KOPT-K1 (cell line): ENCODE data around the gene RPS27.
"Not testable (repeated sequence)": the region's sequence is repeated elsewhere in the genome, so short reads cannot be mapped to it uniquely, and the experiment has no call there.

ENCODE experiments used
- H3K27ac ChIP-seq: fragments of 200-600 bp; sonication (generic); 2 replicates; pipeline ENCODE4 v1.5.1; 2016; ENCODE audit warnings: antibody characterized with exemption, mild to moderate bottlenecking, low read depth, low read length; ENCODE audit not compliant: poor library complexity, severe bottlenecking
- H3K36me3 ChIP-seq: fragments of 200-600 bp; sonication (generic); 2 replicates; pipeline ENCODE4 v1.5.1; 2017; ENCODE audit warnings: antibody characterized with exemption, mild to moderate bottlenecking, low read length, moderate library complexity; ENCODE audit not compliant: insufficient read depth
- H3K9me3 ChIP-seq: fragments of 200-600 bp; sonication (generic); 2 replicates; pipeline ENCODE4 v1.5.1; 2017; ENCODE audit warnings: antibody characterized with exemption, low read length, mild to moderate bottlenecking; ENCODE audit not compliant: insufficient read depth, poor library complexity, severe bottlenecking

The RPS27 gene

GRCh38 chr1:153991806-153992205 lies 1.2 kb downstream of the RPS27 start:
- Histone ChIP-seq H3K27ac (peak overlapping the region; percentile 93), H3K36me3 (peaks cover 50% of the 10 kb centered on the region), H3K9me3 (no peaks in the 10 kb centered on the region)

- H3K27ac ChIP-seq, result no peak overlapping the region
- peaks cover 50% of the 10 kb centered on the region for H3K36me3 ChIP-seq
- H3K9me3 ChIP-seq, result no peaks in the 10 kb centered on the region
Observed at GRCh38 chr1:153995202-153995601, 4.6 kb downstream of the RPS27 start.

- Histone ChIP-seq H3K27ac (no peak overlapping the region), H3K36me3 (peaks cover 50% of the 10 kb centered on the region), H3K9me3 (no peaks in the 10 kb centered on the region)
Observed at GRCh38 chr1:153995640-153996039, 5.1 kb downstream of the RPS27 start.

DNA sequence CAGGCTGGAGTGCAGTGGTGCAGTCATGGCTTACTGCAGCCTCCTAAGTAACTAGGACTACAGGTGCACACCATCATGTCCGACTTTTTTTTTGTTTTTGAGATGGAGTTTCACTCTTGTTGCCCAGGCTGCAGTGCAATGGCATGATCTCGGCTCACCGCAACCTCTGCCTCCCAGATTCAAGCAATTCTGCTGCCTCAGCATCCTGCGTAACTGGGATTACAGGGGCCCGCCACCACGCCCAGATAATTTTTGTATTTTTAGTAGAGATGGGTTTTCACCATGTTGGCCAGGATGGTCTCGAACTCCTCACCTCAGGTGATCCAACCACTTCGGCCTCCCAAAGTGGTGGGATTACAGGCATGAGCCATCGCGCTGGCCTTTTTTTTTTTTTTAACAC lies 6.3 kb downstream of the RPS27 start:
- peaks cover 40% of the 10 kb centered on the region for H3K36me3 ChIP-seq
- not testable (repeated sequence) for H3K9me3 ChIP-seq, H3K27ac ChIP-seq

GRCh38 chr1:154000420-154000819 lies 9.9 kb downstream of the RPS27 start:
- H3K27ac ChIP-seq, result no peak overlapping the region
- no peaks in the 10 kb centered on the region for H3K9me3 ChIP-seq
- H3K36me3 ChIP-seq, result peaks cover 4% of the 10 kb centered on the region

GRCh38 chr1:154006136-154006535 lies 15.6 kb downstream of the RPS27 start:
- Histone ChIP-seq H3K36me3 (no peaks in the 10 kb centered on the region), H3K27ac (no peak overlapping the region), H3K9me3 (no peaks in the 10 kb centered on the region)

GRCh38 chr1:154012129-154012528 lies 21.6 kb downstream of the RPS27 start:
- Histone ChIP-seq H3K36me3 (no peaks in the 10 kb centered on the region), H3K9me3 (no peaks in the 10 kb centered on the region), H3K27ac (no peak overlapping the region)

DNA sequence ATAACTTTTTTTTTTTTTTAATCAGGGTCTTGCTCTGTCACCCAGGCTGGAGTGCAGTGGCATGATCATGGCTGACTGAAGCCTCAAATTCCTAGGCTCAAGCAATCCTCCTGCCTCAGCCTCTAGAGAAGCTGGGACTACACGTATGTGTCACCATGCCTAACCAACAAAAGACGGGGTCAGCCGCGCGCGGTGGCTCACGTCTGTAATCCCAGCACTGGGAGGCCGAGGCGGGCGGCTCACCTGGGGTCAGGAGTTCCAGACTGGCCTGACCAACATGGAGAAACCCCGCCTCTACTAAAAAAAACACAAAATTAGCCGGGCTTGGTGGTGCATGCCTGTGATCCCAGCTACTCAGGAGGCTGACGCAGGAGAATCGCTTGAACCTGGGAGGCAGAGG lies 22.0 kb downstream of the RPS27 start:
- H3K36me3 ChIP-seq, H3K27ac ChIP-seq, H3K9me3 ChIP-seq: not testable (repeated sequence)

- H3K36me3 ChIP-seq, result no peaks in the 10 kb centered on the region
- no peaks in the 10 kb centered on the region for H3K9me3 ChIP-seq
- no peak overlapping the region for H3K27ac ChIP-seq
Observed at GRCh38 chr1:154014154-154014907, 23.8 kb downstream of the RPS27 start.

GRCh38 chr1:154019269-154019668 lies 28.7 kb downstream of the RPS27 start:
- Histone ChIP-seq H3K36me3 (no peaks in the 10 kb centered on the region), H3K27ac (no peak overlapping the region), H3K9me3 (no peaks in the 10 kb centered on the region)

GRCh38 chr1:154019940-154020339 lies 29.4 kb downstream of the RPS27 start:
- no peak overlapping the region for H3K27ac ChIP-seq
- H3K9me3 ChIP-seq, result no peaks in the 10 kb centered on the region
- H3K36me3 ChIP-seq, result no peaks in the 10 kb centered on the region

GRCh38 chr1:154033697-154034096 lies 43.1 kb downstream of the RPS27 start:
- H3K36me3 ChIP-seq, H3K9me3 ChIP-seq, H3K27ac ChIP-seq: not testable (repeated sequence)
